Femur (tissue), 1 donor: Measurements from ENCODE around the gene IPO13.

Experiments used
- DNase-seq: peaks from one replicate; pipeline ENCODE4 v3.0.0-alpha.2; 2017

IPO13 gene

DNA sequence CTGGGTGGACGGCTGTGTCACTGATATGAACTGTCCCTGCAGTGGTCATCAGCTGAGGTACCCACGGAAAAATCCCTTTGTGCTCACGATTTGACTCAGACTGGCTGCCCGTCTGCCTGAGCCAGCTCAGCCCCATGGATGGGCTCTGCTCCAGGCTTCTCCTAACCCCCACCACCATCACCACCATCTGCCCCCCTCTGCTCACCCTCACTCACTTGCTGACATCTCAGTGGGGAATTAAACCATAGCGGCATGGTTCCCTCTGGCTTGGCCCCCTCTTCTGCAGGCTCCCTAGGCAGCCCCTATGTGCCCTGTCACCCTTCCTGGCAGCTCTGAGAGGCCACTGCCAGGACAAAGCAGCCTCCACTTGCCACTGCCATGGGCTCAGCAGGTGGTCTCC is 67.2 kb downstream of the IPO13 start:
- no peak for DNase-seq

- no peak for DNase-seq
Measured at GRCh38 chr1:44014365-44015104, 67.8 kb downstream of the IPO13 start.

- no peak for DNase-seq
Measured at GRCh38 chr1:44015206-44015605, 68.5 kb downstream of the IPO13 start.

DNA sequence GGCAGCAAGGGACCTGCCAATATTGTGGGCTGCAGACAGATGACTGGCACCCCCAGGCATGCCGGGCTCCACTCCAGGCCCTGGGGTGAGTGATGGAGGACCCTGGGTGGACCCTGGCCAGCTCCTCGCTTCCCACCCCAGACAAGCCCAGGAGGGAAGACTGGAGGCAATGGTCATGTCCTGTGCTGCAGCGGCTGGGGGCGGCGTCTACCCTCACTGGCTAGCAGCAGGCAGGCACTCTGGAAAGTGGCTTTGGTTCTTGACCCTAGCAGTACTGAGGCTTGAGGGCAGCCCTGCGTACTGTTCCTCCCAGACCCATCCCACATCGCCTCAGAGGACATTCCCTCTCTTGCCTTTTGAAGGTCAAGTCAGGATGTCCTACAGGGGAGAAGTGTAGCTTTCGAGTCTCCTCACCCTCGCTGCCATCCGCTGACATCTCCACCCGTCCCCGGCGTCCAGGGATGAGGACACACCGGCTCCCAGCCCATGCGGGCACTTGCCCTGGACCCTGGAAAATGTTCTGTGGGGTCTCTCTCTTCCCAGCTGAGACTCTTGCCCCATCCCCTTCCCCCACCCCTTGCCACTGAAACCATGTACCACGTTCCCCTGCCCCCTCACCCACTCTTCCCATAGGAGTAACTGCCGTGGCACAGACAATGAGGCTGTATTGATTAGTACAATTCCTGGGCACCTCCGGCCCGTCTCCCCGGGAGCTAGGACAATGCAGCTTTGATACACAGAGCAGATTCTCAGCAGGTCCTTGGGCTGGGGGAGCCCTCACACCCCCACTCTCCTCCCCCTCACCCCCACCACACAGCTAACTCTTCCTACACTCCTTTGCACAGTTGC is 69.5 kb downstream of the IPO13 start:
- DNase-seq: no peak

DNA sequence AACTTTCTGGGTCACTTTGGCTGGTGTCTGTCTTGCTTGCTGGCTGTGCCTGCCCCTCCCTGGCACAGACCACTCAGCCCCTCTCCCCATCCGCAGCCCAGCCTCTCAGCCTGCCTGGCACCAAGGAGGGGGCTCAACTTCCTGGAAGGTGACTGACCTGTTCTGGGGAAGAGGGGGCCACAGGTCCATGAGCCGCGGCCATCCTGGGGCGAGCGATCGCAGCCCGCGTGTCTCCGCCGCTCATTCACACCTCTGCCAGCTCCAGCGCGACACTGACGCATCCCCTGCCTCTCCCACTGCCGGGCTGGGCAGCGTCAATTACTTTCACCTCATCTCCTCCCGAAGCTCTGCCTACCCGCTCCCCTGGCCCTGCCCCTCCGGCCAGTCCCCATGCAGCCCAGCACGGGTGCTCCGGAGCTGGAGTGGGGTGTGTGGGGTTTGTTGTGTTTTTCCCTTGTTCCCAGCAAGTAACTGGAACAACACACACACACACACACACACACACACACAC is 70.2 kb downstream of the IPO13 start:
- DNase-seq: no peak
